Measurements from ENCODE around the gene RNF121.

RNF121 gene

GRCh38 chr11:71927820-71928736, 768 bp upstream of the RNF121 start, which contains the start of gene XNDC1N:
TSS of gene XNDC1N (minus strand) at chr11:71928594. CDS start at chr11:71923353, 5,241 bp downstream.
- Mint-ChIP-seq H3K9me3 (no peaks in the 10 kb centered on the region), H3K4me1 (ENCODE audit: low read depth) (peaks cover 47% of the 10 kb centered on the region), H3K4me3 (peak within 1 kb of the TSS; percentile 97), H3K27ac (peak within 1 kb of the TSS; percentile 99), H3K36me3 (ENCODE audit: low read depth) (peaks cover 58% of the 10 kb centered on the region), H3K27me3 (no peaks in the 10 kb centered on the region)
- peak; percentile 84 for DNase-seq

GRCh38 chr11:71929491-71929890, 645 bp downstream of the RNF121 start:
- Mint-ChIP-seq H3K9me3 (no peaks in the 10 kb centered on the region), H3K4me3 (peak overlapping the region; percentile 97), H3K27ac (peak overlapping the region; percentile 99), H3K27me3 (no peaks in the 10 kb centered on the region), H3K4me1 (ENCODE audit: low read depth) (peaks cover 60% of the 10 kb centered on the region), H3K36me3 (ENCODE audit: low read depth) (peaks cover 50% of the 10 kb centered on the region)
- no peak for DNase-seq

GRCh38 chr11:71930556-71931244, 1.9 kb downstream of the RNF121 start:
- Mint-ChIP-seq H3K27ac (peak overlapping the region; percentile 99), H3K4me3 (peak overlapping the region; percentile 97), H3K27me3 (no peaks in the 10 kb centered on the region), H3K4me1 (ENCODE audit: low read depth) (peaks cover 65% of the 10 kb centered on the region), H3K9me3 (no peaks in the 10 kb centered on the region), H3K36me3 (ENCODE audit: low read depth) (peaks cover 45% of the 10 kb centered on the region)
- no peak for DNase-seq

- H3K36me3 Mint-ChIP-seq (ENCODE audit: low read depth), result peaks cover 46% of the 10 kb centered on the region
- H3K27ac Mint-ChIP-seq, result peak overlapping the region; percentile 99
- H3K27me3 Mint-ChIP-seq, result no peaks in the 10 kb centered on the region
- H3K9me3 Mint-ChIP-seq, result no peaks in the 10 kb centered on the region
- peaks cover 65% of the 10 kb centered on the region for H3K4me1 Mint-ChIP-seq (ENCODE audit: low read depth)
- peak overlapping the region; percentile 97 for H3K4me3 Mint-ChIP-seq
- no peak for DNase-seq
Measured at GRCh38 chr11:71931245-71931602, 2.4 kb downstream of the RNF121 start.

- DNase-seq, result no peak
- H3K9me3 Mint-ChIP-seq, result no peaks in the 10 kb centered on the region
- no peak overlapping the region for H3K27ac Mint-ChIP-seq
- no peak overlapping the region for H3K4me3 Mint-ChIP-seq
- H3K36me3 Mint-ChIP-seq (ENCODE audit: low read depth), result peaks cover 38% of the 10 kb centered on the region
- peaks cover 57% of the 10 kb centered on the region for H3K4me1 Mint-ChIP-seq (ENCODE audit: low read depth)
- no peaks in the 10 kb centered on the region for H3K27me3 Mint-ChIP-seq
Measured at GRCh38 chr11:71933141-71933933, 4.5 kb downstream of the RNF121 start.

- peak overlapping the region; percentile 63 for H3K27ac Mint-ChIP-seq
- H3K4me3 Mint-ChIP-seq, result no peak overlapping the region
- no peaks in the 10 kb centered on the region for H3K9me3 Mint-ChIP-seq
- H3K27me3 Mint-ChIP-seq, result no peaks in the 10 kb centered on the region
- H3K36me3 Mint-ChIP-seq (ENCODE audit: low read depth), result peaks cover 36% of the 10 kb centered on the region
- DNase-seq, result no peak
- H3K4me1 Mint-ChIP-seq (ENCODE audit: low read depth), result peaks cover 58% of the 10 kb centered on the region
Measured at GRCh38 chr11:71934213-71934612, 5.4 kb downstream of the RNF121 start.

- Mint-ChIP-seq H3K4me3 (no peak overlapping the region), H3K27me3 (no peaks in the 10 kb centered on the region), H3K36me3 (ENCODE audit: low read depth) (peaks cover 36% of the 10 kb centered on the region), H3K27ac (no peak overlapping the region), H3K9me3 (no peaks in the 10 kb centered on the region), H3K4me1 (ENCODE audit: low read depth) (peaks cover 48% of the 10 kb centered on the region)
- DNase-seq, result no peak
Measured at GRCh38 chr11:71935338-71935925, 6.6 kb downstream of the RNF121 start.

GRCh38 chr11:71936825-71937224, 8.0 kb downstream of the RNF121 start:
- peaks cover 34% of the 10 kb centered on the region for H3K4me1 Mint-ChIP-seq (ENCODE audit: low read depth)
- DNase-seq, result no peak
- H3K36me3 Mint-ChIP-seq (ENCODE audit: low read depth), result peaks cover 29% of the 10 kb centered on the region

GRCh38 chr11:71937826-71938225, 9.0 kb downstream of the RNF121 start:
- Mint-ChIP-seq H3K27me3 (no peaks in the 10 kb centered on the region), H3K4me1 (ENCODE audit: low read depth) (peaks cover 26% of the 10 kb centered on the region), H3K4me3 (no peak overlapping the region), H3K36me3 (ENCODE audit: low read depth) (peaks cover 29% of the 10 kb centered on the region), H3K9me3 (no peaks in the 10 kb centered on the region), H3K27ac (no peak overlapping the region)
- DNase-seq, result no peak

More at GRCh38 chr11:71936825-71937224, 8.0 kb downstream of the RNF121 start:
- no peak overlapping the region for H3K27ac Mint-ChIP-seq
- no peaks in the 10 kb centered on the region for H3K9me3 Mint-ChIP-seq
- H3K4me3 Mint-ChIP-seq, result no peak overlapping the region
- H3K27me3 Mint-ChIP-seq, result no peaks in the 10 kb centered on the region

GRCh38 chr11:71940561-71941219, 11.8 kb downstream of the RNF121 start:
- Mint-ChIP-seq H3K27me3 (no peaks in the 10 kb centered on the region), H3K4me3 (no peak overlapping the region), H3K9me3 (no peaks in the 10 kb centered on the region), H3K4me1 (ENCODE audit: low read depth) (peaks cover 18% of the 10 kb centered on the region), H3K27ac (no peak overlapping the region), H3K36me3 (ENCODE audit: low read depth) (peaks cover 43% of the 10 kb centered on the region)
- no peak for DNase-seq

GRCh38 chr11:71946144-71946571, 17.3 kb downstream of the RNF121 start:
- Mint-ChIP-seq H3K27ac (peak overlapping the region; percentile 84), H3K9me3 (no peaks in the 10 kb centered on the region), H3K36me3 (ENCODE audit: low read depth) (peaks cover 48% of the 10 kb centered on the region), H3K4me3 (no peak overlapping the region), H3K27me3 (no peaks in the 10 kb centered on the region), H3K4me1 (ENCODE audit: low read depth) (peaks cover 33% of the 10 kb centered on the region)
- DNase-seq, result no peak

GRCh38 chr11:71947498-71947897, 18.7 kb downstream of the RNF121 start:
- Mint-ChIP-seq H3K27ac (peak overlapping the region; percentile 83), H3K4me1 (ENCODE audit: low read depth) (peaks cover 32% of the 10 kb centered on the region), H3K36me3 (ENCODE audit: low read depth) (peaks cover 51% of the 10 kb centered on the region), H3K4me3 (no peak overlapping the region), H3K27me3 (no peaks in the 10 kb centered on the region), H3K9me3 (no peaks in the 10 kb centered on the region)
- no peak for DNase-seq

- DNase-seq, result no peak
- H3K27ac Mint-ChIP-seq, result no peak overlapping the region
- H3K4me3 Mint-ChIP-seq, result no peak overlapping the region
- H3K27me3 Mint-ChIP-seq, result no peaks in the 10 kb centered on the region
- peaks cover 46% of the 10 kb centered on the region for H3K36me3 Mint-ChIP-seq (ENCODE audit: low read depth)
- H3K9me3 Mint-ChIP-seq, result no peaks in the 10 kb centered on the region
- peaks cover 30% of the 10 kb centered on the region for H3K4me1 Mint-ChIP-seq (ENCODE audit: low read depth)
Measured at GRCh38 chr11:71948314-71949027, 19.6 kb downstream of the RNF121 start.
